Loucy (cell line): ENCODE data around the gene TSPAN19.

Source experiments
- CTCF ChIP-seq: fragments of 200-600 bp; sonication (generic); conservative IDR thresholded peaks from 2 replicates; pipeline ENCODE4 v1.5.1; 2014; ENCODE audit warnings: mild to moderate bottlenecking, antibody characterized with exemption, low read length
- EZH2phosphoT487 ChIP-seq: fragments of 200-600 bp; IDR thresholded peaks from 2 replicates; pipeline ENCODE4 v1.6.1; 2018; ENCODE audit warnings: antibody characterized with exemption, mild to moderate bottlenecking, moderate library complexity, borderline replicate concordance

- TF ChIP-seq CTCF (0 out of 2 replicates have a peak, but pooled peaks have one; percentile 20), EZH2phosphoT487 (no peak)
Observed at GRCh38 chr12:85005615-85006014, 30.5 kb downstream of the TSPAN19 start.
